CD4-positive, alpha-beta T cell (primary cell): ENCODE data around the gene ABHD17A. TPM values are rescaled to one million over a fixed set of nuclear protein-coding genes. Genes with fewer than 3 reads are reported as not detected.
A peak's percentile ranks its signal among the peaks of the same experiment; 100 is the strongest.

Source experiments
- ATAC-seq: fragments of 200-7000 bp; cut with Tn5 transposase; one replicate; pipeline ENCODE4 v1.10.0; 2022; ENCODE audit warnings: mild to moderate bottlenecking; ENCODE audit not compliant: poor library complexity
- CTCF ChIA-PET: fragments of 350-600 bp; sonication (Branson Sonifier 250); formaldehyde crosslinking; loops from one replicate; lab custom pipeline; 2021; ENCODE audit warnings: antibody characterized with exemption, inconsistent platforms; lab: Charles Lee
- POLR2A ChIA-PET: fragments of 350-600 bp; sonication (Branson Sonifier 250); formaldehyde crosslinking; loops from one replicate; lab custom pipeline; 2021; ENCODE audit warnings: antibody characterized with exemption, inconsistent platforms; lab: Charles Lee
- DNase-seq, 14 experiments: peaks; one replicate each; pipeline ENCODE4 v3.0.0-alpha.2; 2013 to 2020; ENCODE audit warnings: mixed read lengths in 2 of 14
- H3K27ac ChIP-seq, 2 donors: one replicate each; pipeline versions ENCODE4 v1.5.1 to v1.7.0; 2013; ENCODE audit warnings: low read length in 2 of 2, low read depth in 1 of 2, mild to moderate bottlenecking in 1 of 2
- H3K27me3 ChIP-seq, 2 experiments: 1 replicate in 1 of 2; 2 replicates in 1 of 2; pipeline versions ENCODE4 v1.6.1 to v1.7.0; 2013; ENCODE audit warnings: low read length in 2 of 2, control low read depth in 1 of 2, mild to moderate bottlenecking in 1 of 2, moderate library complexity in 1 of 2; ENCODE audit not compliant: insufficient read depth in 2 of 2, control insufficient read depth in 1 of 2
- H3K36me3 ChIP-seq: one replicate; pipeline ENCODE4 v1.6.1; 2013; ENCODE audit warnings: low read length, control low read depth; ENCODE audit not compliant: insufficient read depth
- H3K4me1 ChIP-seq: one replicate; pipeline ENCODE4 v1.6.1; 2013; ENCODE audit warnings: low read length, control low read depth; ENCODE audit not compliant: insufficient read depth
- H3K4me3 ChIP-seq: one replicate; pipeline ENCODE4 v1.5.1; 2013; ENCODE audit warnings: mild to moderate bottlenecking, low read length, moderate library complexity
- H3K9me3 ChIP-seq, 2 experiments: 1 replicate in 1 of 2; 2 replicates in 1 of 2; pipeline versions ENCODE4 v1.6.1 to v1.7.0; 2013; ENCODE audit warnings: low read length in 2 of 2, mild to moderate bottlenecking in 2 of 2, control low read depth in 1 of 2, moderate library complexity in 1 of 2; ENCODE audit not compliant: control insufficient read depth in 1 of 2, insufficient read depth in 1 of 2
- H3K27ac Mint-ChIP-seq: one replicate; pipeline ENCODE4 v1.8.0; 2020; ENCODE audit warnings: mixed read lengths
- H3K27me3 Mint-ChIP-seq: one replicate; pipeline ENCODE4 v1.8.0; 2021; ENCODE audit warnings: mixed read lengths
- H3K36me3 Mint-ChIP-seq: one replicate; pipeline ENCODE4 v1.8.0; 2021; ENCODE audit warnings: low read depth, mixed read lengths
- H3K4me1 Mint-ChIP-seq: one replicate; pipeline ENCODE4 v1.8.0; 2021; ENCODE audit warnings: low read depth, mixed read lengths
- H3K4me3 Mint-ChIP-seq: one replicate; pipeline ENCODE4 v1.8.0; 2020; ENCODE audit warnings: mild to moderate bottlenecking, mixed read lengths
- H3K9me3 Mint-ChIP-seq: one replicate; pipeline ENCODE4 v1.8.0; 2020; ENCODE audit warnings: mixed read lengths
- intact Hi-C, 2 experiments: fragments of 100-400 bp; cut with DNase I in 1 of 2; cut with micrococcal nuclease in 1 of 2; formaldehyde crosslinking; loops; one replicate each; pipeline versions ENCODE4 v1.15.1 to v1.9.0; 2023 to 2025; cut with DNase I, micrococcal nuclease
- total RNA-seq, 174 experiments: library from RNA in 2 of 174; stranded (reverse) in 2 of 174; gene quantifications; one replicate each; pipeline ENCODE4 v1.2.3 and lab custom pipeline; 2021 to 2026
- TF ChIP-seq, protein P1 (sequence below): fragments of 200-600 bp; IDR thresholded peaks from one replicate; pipeline ENCODE4 v1.8.0; 2022; ENCODE audit warnings: antibody characterized with exemption, mild to moderate bottlenecking

ABHD17A gene
- total RNA-seq, 2 experiments from 2014 or later: 156 to 172 TPM

DNA sequence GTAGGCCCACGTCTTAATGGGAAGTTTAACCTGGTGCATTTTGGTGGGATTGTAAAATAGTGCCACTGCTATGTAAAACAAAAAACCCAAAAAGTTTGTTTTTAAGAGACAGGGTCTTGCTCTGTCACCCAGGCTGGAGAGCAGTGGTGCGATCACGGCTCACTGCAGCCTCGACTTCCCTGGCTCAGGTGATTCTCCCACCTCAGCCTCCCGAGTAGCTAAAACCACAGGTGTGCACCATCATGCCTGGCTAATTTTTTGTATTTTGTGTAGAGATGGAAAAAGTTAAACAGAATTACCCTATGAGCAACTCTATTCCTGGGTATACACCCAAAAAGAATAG, 36.2 kb downstream of the ABHD17A start:
- Histone ChIP-seq H3K27me3 (no peaks in the 10 kb centered on the region), H3K9me3 (no peaks in the 10 kb centered on the region), H3K27ac (peak overlapping the region; percentile 52 to 98), H3K36me3 (peaks cover 15% of the 10 kb centered on the region), H3K4me3 (no peak overlapping the region), H3K4me1 (peaks cover 75% of the 10 kb centered on the region)
- CTCF ChIA-PET: interaction anchor here (0.7 to 1.3 kb wide), 4 partner anchors 9 to 27 kb away, joined by 3 to 5 read pairs (median 4); no protein-coding TSS in a partner anchor
- DNase-seq (no peak), ATAC-seq (no peak)
- Mint-ChIP-seq H3K36me3 (peaks cover 22% of the 10 kb centered on the region), H3K27ac (peak overlapping the region; percentile 93), H3K9me3 (no peaks in the 10 kb centered on the region), H3K4me3 (peak overlapping the region; percentile 89), H3K27me3 (no peaks in the 10 kb centered on the region), H3K4me1 (peaks cover 57% of the 10 kb centered on the region)
- POLR2A ChIA-PET: interaction anchor here (0.9 kb wide), 1 partner anchor 596 kb away, joined by 3 read pairs; no protein-coding TSS in a partner anchor
- TF ChIP-seq, protein P1, sequence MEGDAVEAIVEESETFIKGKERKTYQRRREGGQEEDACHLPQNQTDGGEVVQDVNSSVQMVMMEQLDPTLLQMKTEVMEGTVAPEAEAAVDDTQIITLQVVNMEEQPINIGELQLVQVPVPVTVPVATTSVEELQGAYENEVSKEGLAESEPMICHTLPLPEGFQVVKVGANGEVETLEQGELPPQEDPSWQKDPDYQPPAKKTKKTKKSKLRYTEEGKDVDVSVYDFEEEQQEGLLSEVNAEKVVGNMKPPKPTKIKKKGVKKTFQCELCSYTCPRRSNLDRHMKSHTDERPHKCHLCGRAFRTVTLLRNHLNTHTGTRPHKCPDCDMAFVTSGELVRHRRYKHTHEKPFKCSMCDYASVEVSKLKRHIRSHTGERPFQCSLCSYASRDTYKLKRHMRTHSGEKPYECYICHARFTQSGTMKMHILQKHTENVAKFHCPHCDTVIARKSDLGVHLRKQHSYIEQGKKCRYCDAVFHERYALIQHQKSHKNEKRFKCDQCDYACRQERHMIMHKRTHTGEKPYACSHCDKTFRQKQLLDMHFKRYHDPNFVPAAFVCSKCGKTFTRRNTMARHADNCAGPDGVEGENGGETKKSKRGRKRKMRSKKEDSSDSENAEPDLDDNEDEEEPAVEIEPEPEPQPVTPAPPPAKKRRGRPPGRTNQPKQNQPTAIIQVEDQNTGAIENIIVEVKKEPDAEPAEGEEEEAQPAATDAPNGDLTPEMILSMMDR: peak; percentile 6
- intact Hi-C loops: loop anchor here in 1 of 2 experiments (2.0 kb wide), 1 partner anchor 14 kb away; the partner anchor contains the start of gene KLF16

DNA sequence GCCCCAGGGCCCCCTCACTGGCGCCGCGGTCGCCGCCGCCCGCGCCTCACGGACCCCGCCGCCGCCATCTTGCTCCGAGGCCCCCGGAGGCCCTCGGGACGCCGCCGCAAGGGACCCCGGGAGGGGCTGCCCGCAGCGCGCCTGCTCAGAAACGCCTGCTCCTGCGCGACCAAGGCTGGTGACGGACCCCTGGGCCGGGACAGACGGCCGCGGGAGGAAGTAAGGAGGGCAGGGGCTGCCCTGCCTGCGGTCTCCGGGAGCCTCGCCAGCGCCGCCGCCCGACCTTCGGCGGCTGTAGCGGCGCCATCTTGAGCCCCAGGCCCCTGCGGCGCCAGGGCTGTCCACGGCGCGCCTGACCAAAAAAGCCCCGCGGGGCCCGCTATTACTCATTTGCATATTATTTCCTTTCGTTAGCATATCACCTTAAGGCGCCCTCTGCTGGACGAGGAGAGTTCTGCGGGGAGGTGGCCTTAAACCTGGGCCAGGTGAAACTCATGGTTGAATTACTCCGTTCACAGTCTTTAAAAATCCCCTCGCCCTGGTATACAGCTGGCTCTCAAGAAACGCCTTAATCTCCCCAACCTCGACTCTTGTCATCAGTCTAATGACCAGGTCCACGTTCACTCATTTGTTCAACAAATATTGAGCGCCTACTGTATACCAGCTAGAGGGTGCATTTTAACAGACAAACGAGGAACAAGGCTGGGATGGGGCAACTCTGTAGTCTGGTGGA, 36.7 kb downstream of the ABHD17A start, which contains the start of gene REXO1:
REXO1 (minus strand) TSS at position 85 of the 733 bp plus-strand sequence. CDS start 125 bp downstream, outside the sequence.
- TF ChIP-seq, protein P1: peak; percentile 90
- no peaks in the 10 kb centered on the region for H3K27me3 ChIP-seq
- peaks cover 22% of the 10 kb centered on the region for H3K36me3 Mint-ChIP-seq
- no peaks in the 10 kb centered on the region for H3K9me3 Mint-ChIP-seq
- H3K4me1 Mint-ChIP-seq: peaks cover 61% of the 10 kb centered on the region
- peak within 1 kb of the TSS; percentile 93 for H3K27ac Mint-ChIP-seq
- H3K27me3 Mint-ChIP-seq: no peaks in the 10 kb centered on the region
- no peaks in the 10 kb centered on the region for H3K9me3 ChIP-seq
- peak; percentile 72 for ATAC-seq
- peak; percentile 96 to 99 (median 98) for DNase-seq
- intact Hi-C loops: loop anchor here in 1 of 2 experiments (2.0 kb wide), 1 partner anchor 14 kb away; the partner anchor contains the start of gene KLF16
- CTCF ChIA-PET: interaction anchor here (0.7 to 1.3 kb wide), 4 partner anchors 9 to 28 kb away, joined by 3 to 5 read pairs (median 4); no protein-coding TSS in a partner anchor
- POLR2A ChIA-PET: interaction anchor here (0.9 kb wide), 1 partner anchor 596 kb away, joined by 3 read pairs; no protein-coding TSS in a partner anchor
- peaks cover 21% of the 10 kb centered on the region for H3K36me3 ChIP-seq
- peaks cover 75% of the 10 kb centered on the region for H3K4me1 ChIP-seq
- H3K27ac ChIP-seq: peak within 1 kb of the TSS; percentile 87 to 98
- peak within 1 kb of the TSS; percentile 93 for H3K4me3 Mint-ChIP-seq
- H3K4me3 ChIP-seq: peak within 1 kb of the TSS; percentile 96

DNA sequence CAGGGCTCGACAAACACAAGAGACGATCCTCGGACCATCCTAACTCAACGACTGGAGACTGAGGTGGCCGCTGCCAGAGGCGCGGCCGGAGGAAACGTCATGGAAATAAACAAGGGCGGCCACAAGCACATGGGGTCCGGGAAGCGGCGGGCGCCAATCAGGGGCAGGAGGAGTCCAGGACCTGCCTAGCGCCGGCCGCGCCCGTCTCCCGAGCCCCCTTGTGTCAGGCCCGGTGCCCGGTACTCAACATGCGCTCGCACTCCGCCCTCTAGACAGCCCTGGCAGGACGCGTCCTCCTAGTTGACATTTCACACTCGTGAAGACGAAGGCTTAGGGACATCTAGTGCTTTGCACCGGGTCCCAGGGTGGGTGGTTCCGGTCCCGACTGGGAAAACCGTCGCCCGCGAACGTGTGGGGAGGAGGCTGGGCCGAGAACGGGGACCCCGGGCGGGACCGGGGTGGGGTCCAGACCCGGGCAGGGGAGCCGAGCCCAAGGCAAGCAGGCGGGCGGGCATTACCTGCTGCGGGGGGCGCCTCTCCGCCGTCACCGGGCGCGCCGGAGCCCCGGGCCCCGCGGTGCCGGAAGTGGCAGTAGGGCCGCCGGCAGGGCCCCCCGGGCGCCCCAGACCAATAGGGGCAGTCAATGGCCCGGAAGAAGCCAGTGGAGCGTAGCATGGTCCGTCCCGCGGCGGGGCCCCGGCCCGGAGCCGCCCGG, 37.5 kb downstream of the ABHD17A start:
- Mint-ChIP-seq H3K27ac (peak overlapping the region; percentile 93), H3K4me1 (peaks cover 56% of the 10 kb centered on the region), H3K27me3 (no peaks in the 10 kb centered on the region), H3K36me3 (peaks cover 17% of the 10 kb centered on the region), H3K4me3 (peak overlapping the region; percentile 93), H3K9me3 (no peaks in the 10 kb centered on the region)
- intact Hi-C loops: loop anchor here in 1 of 2 experiments (2.0 kb wide), 1 partner anchor 15 kb away; the partner anchor contains the start of gene KLF16
- H3K27me3 ChIP-seq: no peaks in the 10 kb centered on the region
- ATAC-seq (peak; percentile 5), DNase-seq (peak in 1 of 14 experiments; percentile 36)
- no peaks in the 10 kb centered on the region for H3K9me3 ChIP-seq
- H3K36me3 ChIP-seq: peaks cover 22% of the 10 kb centered on the region
- POLR2A ChIA-PET: interaction anchor here (1.3 kb wide), 1 partner anchor 578 kb away, joined by 3 read pairs; no protein-coding TSS in a partner anchor
- peak overlapping the region; percentile 87 to 98 for H3K27ac ChIP-seq
- H3K4me1 ChIP-seq: peaks cover 75% of the 10 kb centered on the region
- peak overlapping the region; percentile 96 for H3K4me3 ChIP-seq
- CTCF ChIA-PET: interaction anchor here (1.3 kb wide), 1 partner anchor 22 kb away, joined by 5 read pairs; no protein-coding TSS in a partner anchor
- TF ChIP-seq, protein P1: no peak
